ENCODE data around the gene SC5D. TPM values are rescaled to one million over a fixed set of nuclear protein-coding genes. Genes with fewer than 3 reads are reported as not detected.

The SC5D gene
- total and polyA plus RNA-seq, 11 donors: 16.9 to 28.9 (median 19.0) TPM

GRCh38 chr11:121321614-121322243 lies 29.2 kb downstream of the SC5D start:
- DNase-seq: peak in 2 of 5 donors; percentile 13 to 33
- Histone ChIP-seq H3K27ac (no peak overlapping the region), H3K4me1 (peaks cover 0 to 5% (median 0%) of the 10 kb centered on the region in 12 donors), H3K36me3 (no peaks in the 10 kb centered on the region), H3K9me3 (no peaks in the 10 kb centered on the region), H3K4me3 (no peak overlapping the region), H3K27me3 (peaks cover 0 to 8% (median 0%) of the 10 kb centered on the region in 9 donors)
- 30 to 35% (median 32%) methylated on average over 7 of the region's 7 CpGs for WGBS, 4 donors
- ATAC-seq: peak; percentile 67 to 94 (median 92)
- no peak for TF ChIP-seq POLR2A (IDR thresholded peaks at IDR 0.05)
- TF ChIP-seq, protein P1, sequence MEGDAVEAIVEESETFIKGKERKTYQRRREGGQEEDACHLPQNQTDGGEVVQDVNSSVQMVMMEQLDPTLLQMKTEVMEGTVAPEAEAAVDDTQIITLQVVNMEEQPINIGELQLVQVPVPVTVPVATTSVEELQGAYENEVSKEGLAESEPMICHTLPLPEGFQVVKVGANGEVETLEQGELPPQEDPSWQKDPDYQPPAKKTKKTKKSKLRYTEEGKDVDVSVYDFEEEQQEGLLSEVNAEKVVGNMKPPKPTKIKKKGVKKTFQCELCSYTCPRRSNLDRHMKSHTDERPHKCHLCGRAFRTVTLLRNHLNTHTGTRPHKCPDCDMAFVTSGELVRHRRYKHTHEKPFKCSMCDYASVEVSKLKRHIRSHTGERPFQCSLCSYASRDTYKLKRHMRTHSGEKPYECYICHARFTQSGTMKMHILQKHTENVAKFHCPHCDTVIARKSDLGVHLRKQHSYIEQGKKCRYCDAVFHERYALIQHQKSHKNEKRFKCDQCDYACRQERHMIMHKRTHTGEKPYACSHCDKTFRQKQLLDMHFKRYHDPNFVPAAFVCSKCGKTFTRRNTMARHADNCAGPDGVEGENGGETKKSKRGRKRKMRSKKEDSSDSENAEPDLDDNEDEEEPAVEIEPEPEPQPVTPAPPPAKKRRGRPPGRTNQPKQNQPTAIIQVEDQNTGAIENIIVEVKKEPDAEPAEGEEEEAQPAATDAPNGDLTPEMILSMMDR (IDR thresholded peaks at IDR 0.05): peak; percentile 6 to 62 (median 45)
- intact Hi-C loops (cut with DNase I): loop anchor here in 9 of 10 donors (1.0 to 10.0 kb wide), 14 partner anchors 103 to 271 kb away; partner anchors contain the start of genes SORL1 (in 4 of the 9) and SORL1-AS1 (in 4 of the 9)

- intact Hi-C loops (cut with DNase I): loop anchor here in 8 of 10 donors (2.0 to 10.0 kb wide), 9 partner anchors 102 to 214 kb away; partner anchors contain the start of genes SORL1 (in 4 of the 8) and SORL1-AS1 (in 4 of the 8)
- no peak for DNase-seq
- Histone ChIP-seq H3K27ac (no peak overlapping the region), H3K4me3 (no peak overlapping the region), H3K36me3 (no peaks in the 10 kb centered on the region), H3K4me1 (peaks cover 0 to 5% (median 0%) of the 10 kb centered on the region in 12 donors), H3K9me3 (no peaks in the 10 kb centered on the region), H3K27me3 (peaks cover 0 to 12% (median 0%) of the 10 kb centered on the region in 9 donors)
- TF ChIP-seq, protein P1 (IDR thresholded peaks at IDR 0.05): no peak
- TF ChIP-seq POLR2A (IDR thresholded peaks at IDR 0.05): no peak
- 69 to 73% (median 71%) methylated on average over 6 of the region's 6 CpGs for WGBS, 4 donors
- ATAC-seq: no peak
Measured at GRCh38 chr11:121323046-121323607, 30.6 kb downstream of the SC5D start.

DNA sequence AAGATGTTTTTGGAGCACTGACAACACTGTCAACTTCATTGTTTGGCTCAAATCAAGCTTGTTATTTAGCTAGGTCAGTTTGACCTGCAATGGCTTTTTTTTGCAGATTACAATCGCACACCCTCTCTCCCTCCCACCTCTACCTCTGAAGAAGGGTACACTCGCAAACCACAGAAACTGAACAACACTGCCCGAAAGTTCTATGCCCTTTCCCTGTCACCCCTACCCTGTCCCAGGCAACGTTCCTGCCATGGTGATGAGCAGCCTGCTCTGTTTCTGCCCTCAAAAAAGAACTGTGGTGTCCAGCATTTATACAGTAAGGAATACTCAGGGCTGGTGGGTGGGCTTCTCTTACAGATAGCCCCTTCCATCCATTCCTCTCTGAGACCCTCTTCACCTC lies 33.7 kb downstream of the SC5D start:
- DNase-seq (no peak), ATAC-seq (no peak)
- no peak for TF ChIP-seq POLR2A (IDR thresholded peaks at IDR 0.05)
- TF ChIP-seq, protein P1 (IDR thresholded peaks at IDR 0.05): no peak
- Histone ChIP-seq H3K27me3 (peaks cover 0 to 22% (median 0%) of the 10 kb centered on the region in 9 donors), H3K36me3 (no peaks in the 10 kb centered on the region), H3K9me3 (no peaks in the 10 kb centered on the region), H3K4me1 (peaks cover 0 to 4% (median 0%) of the 10 kb centered on the region in 12 donors), H3K27ac (no peak overlapping the region), H3K4me3 (no peak overlapping the region)
- WGBS, 4 donors: 64 to 84% (median 82%) methylated on average over 4 of the region's 4 CpGs
- intact Hi-C loops (cut with DNase I): loop anchor here in 6 of 10 donors (10.0 kb wide), 4 partner anchors 99 to 209 kb away; partner anchors contain the start of genes SORL1 (in 3 of the 6) and SORL1-AS1 (in 3 of the 6)

DNA sequence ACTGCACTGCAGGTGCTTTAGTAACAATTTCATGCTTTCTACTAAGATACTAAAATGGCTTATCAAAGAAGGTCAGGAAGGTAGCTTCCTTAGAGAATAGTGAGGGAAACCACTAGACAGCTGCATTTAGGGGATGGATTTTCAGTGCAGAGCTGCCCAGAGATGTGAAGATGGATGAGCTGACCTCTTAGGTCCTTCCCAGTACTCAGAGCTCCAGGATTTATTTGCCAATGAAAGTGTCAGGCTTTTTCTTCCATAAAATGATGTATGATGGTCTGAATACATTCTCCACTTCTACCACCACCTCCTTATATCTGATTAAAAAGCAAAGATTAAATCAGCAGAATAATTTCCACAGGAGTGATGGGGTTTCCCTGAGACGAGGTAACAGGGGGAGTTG lies 35.0 kb downstream of the SC5D start:
- Histone ChIP-seq H3K4me1 (peaks cover 0 to 4% (median 0%) of the 10 kb centered on the region in 12 donors), H3K36me3 (no peaks in the 10 kb centered on the region), H3K9me3 (no peaks in the 10 kb centered on the region), H3K27ac (no peak overlapping the region), H3K27me3 (peaks cover 0 to 19% (median 0%) of the 10 kb centered on the region in 9 donors), H3K4me3 (no peak overlapping the region)
- ATAC-seq (no peak), DNase-seq (no peak)
- no peak for TF ChIP-seq POLR2A (IDR thresholded peaks at IDR 0.05)
- TF ChIP-seq, protein P1 (IDR thresholded peaks at IDR 0.05): no peak
- intact Hi-C loops (cut with DNase I): loop anchor here in 6 of 10 donors (10.0 kb wide), 4 partner anchors 97 to 207 kb away; partner anchors contain the start of genes SORL1 (in 3 of the 6) and SORL1-AS1 (in 3 of the 6)
- 73 to 87% (median 80%) methylated on average over 1 of the region's 1 CpG for WGBS, 4 donors

Data from heart left ventricle (tissue), 16 donors.